HFF-Myc (cell line): ENCODE measurements around the gene SMIM14.
"Not testable (repeated sequence)": the region's sequence is repeated elsewhere in the genome, so short reads cannot be mapped to it uniquely, and the experiment has no call there.

Experiments used
- DNase-seq: peaks from one replicate; pipeline ENCODE4 v3.0.0-alpha.2; 2011; ENCODE audit warnings: low read depth; ENCODE audit errors: extremely low read depth
- H3K4me3 ChIP-seq: replicated peaks from 2 replicates; pipeline ENCODE4 v1.5.1; 2011; ENCODE audit warnings: low read depth, mild to moderate bottlenecking, control low read depth, low read length
- CTCF ChIP-seq: IDR thresholded peaks from 2 replicates; pipeline ENCODE4 v1.5.1; 2012; ENCODE audit warnings: mild to moderate bottlenecking, low read depth, low read length, control low read depth; ENCODE audit errors: missing control alignments

Gene SMIM14

DNA sequence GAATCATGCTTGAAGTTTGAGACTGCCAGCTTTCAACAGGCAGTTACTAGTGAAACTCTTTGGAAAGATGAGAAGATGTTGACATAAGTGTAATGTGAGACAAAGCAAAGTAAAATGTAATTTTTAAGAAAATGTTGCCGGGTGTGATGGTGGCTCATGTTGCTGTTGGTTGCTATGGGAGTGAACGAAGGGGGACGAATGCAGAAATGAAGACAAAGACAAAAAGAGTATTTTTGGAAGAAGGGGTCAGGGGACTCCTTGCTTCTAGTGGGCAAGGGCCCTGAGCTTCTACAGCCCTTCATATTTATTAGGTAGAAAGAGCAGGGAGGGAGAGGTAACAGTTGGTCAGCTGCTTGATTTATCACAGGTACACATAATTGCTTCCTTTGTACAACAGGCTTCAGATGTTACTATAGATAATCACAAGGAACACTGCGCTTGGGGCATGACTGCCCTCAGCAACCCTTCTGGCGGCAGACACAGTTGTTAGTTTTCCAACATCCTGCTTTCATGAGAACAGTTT, 99.5 kb downstream of the SMIM14 start:
- no peak for TF ChIP-seq CTCF
- DNase-seq: no peak
- H3K4me3 ChIP-seq: no peak overlapping the region

- TF ChIP-seq CTCF: no peak
- H3K4me3 ChIP-seq: no peak overlapping the region
- DNase-seq: no peak
Measured at GRCh38 chr4:39533541-39533940, 105.1 kb downstream of the SMIM14 start.

DNA sequence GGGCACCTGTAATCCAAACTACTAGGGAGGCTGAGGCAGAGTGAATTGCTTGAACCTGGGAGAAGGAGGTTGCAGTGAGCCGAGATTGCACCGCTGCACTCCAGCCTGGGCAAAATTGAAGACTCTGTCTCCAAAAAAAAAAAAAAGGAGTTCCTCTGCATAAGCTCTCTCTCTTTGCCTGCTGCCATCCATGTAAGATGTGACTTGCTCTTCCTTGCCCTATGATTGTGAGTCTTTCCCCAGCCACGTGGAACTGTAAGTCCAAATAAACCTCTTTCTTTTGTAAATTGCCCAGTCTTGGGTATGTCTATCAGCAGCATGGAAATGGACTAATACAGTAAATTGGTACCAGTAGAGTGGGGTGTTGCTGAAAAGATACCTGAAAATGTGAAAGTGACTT, 106.4 kb downstream of the SMIM14 start:
- DNase-seq, H3K4me3 ChIP-seq: not testable (repeated sequence)

- no peak overlapping the region for H3K4me3 ChIP-seq
- no peak for TF ChIP-seq CTCF
- no peak for DNase-seq
Measured at GRCh38 chr4:39530682-39531081, 108.0 kb downstream of the SMIM14 start.

DNA sequence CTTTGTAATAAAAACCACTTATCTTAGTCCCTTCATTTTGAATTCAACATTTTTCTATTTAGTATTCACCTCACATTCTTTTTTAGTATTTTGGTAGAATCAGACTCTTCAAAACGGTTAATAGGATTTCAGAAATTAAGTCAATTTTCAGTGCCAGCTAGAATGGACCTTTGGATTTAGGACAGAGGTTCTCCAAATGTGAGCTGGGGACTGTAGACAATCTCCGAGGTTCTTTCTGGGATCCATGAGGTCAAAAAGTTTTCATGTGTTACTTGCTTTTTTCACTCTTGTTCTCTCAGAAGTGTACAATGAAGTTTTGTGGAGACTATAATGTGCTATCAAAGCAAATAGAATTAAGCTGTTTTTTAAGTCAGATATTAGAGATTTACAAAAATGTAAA, 109.1 kb downstream of the SMIM14 start:
- H3K4me3 ChIP-seq: no peak overlapping the region
- no peak for DNase-seq
- no peak for TF ChIP-seq CTCF

GRCh38 chr4:39528061-39528465, 110.6 kb downstream of the SMIM14 start:
- no peak for DNase-seq
- H3K4me3 ChIP-seq: peak overlapping the region; percentile 94
- no peak for TF ChIP-seq CTCF

DNA sequence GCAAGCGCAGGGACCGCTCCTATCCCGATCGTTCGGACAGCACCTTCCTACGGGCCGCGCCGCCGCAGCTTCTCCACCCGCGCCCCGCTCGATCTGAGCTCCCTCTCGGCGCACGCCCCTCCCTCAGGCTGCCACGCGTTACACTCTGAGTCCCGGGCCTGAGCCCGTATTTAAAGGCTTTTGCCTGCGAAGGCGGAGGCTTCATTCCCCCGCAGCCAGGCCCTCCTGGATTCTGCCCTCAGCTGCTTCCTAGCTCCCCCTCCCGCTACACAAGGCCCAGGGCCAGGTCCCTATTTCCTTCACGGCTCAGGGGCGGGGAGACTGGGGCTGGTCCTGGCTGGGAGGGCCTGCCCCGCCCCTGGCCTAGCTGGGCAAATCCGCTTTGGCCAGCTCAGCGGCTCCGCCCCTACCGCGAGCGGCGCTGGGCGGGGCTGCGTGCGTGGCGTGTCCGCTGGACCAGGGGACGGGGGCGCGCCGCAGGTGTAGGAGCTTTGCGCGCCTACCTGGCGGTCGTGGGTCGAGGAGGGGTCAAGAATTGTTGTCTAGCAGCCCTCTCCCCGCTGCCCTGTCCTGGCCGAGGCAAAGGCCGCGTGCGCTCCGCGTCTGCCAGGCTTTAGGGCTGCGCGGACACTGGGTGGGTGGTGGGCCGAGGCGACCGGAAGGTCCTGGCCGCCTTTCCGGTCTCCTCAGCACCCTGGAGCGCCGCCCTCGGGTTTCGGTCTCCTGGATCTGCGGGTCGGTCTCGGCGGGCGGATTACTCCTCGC, 111.2 kb downstream of the SMIM14 start, which contains the start of gene UGDH:
Gene UGDH (minus strand): TSS at position 144 of the 765 bp plus-strand sequence. CDS start 5,927 bp downstream, outside the sequence.
- peak; percentile 91 for DNase-seq
- no peak for TF ChIP-seq CTCF
- H3K4me3 ChIP-seq: peak within 1 kb of the TSS; percentile 94
